ENCODE results near the gene OGFR.

Gene OGFR

GRCh38 chr20:62824476-62825332 is 20.1 kb downstream of the OGFR start:
- peak overlapping the region; percentile 49 for H3K4me3 ChIP-seq (ENCODE audit: low read depth, low read length)
- TF ChIP-seq CTCF (conservative IDR thresholded peaks at IDR 0.05; ENCODE audit: low read depth, low read length): no peak
- peak; percentile 73 for DNase-seq (ENCODE audit: low read depth)

DNA sequence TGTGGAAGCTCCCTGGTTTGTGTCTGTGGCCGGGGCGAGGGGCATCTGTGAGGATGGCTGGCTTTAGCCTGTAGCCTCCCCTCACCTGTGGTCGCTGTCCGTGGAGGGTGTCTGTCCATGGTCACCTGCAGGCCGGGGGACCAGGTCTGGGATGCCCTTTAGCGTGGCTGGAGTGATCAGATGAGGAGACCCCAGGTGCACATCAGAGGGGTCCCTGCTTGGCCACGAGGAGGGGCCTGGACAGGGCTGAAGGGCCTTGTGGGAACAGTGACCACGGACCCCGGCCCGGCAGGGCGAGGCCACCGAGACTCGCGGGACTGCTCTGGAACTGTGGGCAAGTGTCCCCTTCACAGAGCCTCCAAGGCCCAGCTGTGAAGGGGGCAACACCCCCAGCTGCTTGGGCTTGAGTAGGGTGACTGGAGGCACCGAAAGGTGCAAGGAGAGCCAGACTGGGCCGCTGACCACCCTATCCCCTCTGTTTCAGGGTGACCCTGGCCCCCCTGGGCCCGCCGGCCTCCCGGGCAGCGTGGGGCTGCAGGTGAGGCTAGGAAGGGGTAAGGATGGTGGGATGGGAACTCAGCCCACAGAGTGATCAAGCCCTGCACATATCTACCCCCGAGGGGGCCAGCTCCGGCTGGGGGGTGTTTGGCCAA is 20.8 kb downstream of the OGFR start:
- DNase-seq (ENCODE audit: low read depth): no peak
- no peak for TF ChIP-seq CTCF (conservative IDR thresholded peaks at IDR 0.05; ENCODE audit: low read depth, low read length)
- H3K4me3 ChIP-seq (ENCODE audit: low read depth, low read length): no peak overlapping the region

- TF ChIP-seq CTCF (conservative IDR thresholded peaks at IDR 0.05; ENCODE audit: low read depth, low read length): no peak
- H3K4me3 ChIP-seq (ENCODE audit: low read depth, low read length): no peak overlapping the region
- DNase-seq (ENCODE audit: low read depth): no peak
These were observed 21.5 kb downstream of the OGFR start for GRCh38 chr20:62825986-62826645.

DNA sequence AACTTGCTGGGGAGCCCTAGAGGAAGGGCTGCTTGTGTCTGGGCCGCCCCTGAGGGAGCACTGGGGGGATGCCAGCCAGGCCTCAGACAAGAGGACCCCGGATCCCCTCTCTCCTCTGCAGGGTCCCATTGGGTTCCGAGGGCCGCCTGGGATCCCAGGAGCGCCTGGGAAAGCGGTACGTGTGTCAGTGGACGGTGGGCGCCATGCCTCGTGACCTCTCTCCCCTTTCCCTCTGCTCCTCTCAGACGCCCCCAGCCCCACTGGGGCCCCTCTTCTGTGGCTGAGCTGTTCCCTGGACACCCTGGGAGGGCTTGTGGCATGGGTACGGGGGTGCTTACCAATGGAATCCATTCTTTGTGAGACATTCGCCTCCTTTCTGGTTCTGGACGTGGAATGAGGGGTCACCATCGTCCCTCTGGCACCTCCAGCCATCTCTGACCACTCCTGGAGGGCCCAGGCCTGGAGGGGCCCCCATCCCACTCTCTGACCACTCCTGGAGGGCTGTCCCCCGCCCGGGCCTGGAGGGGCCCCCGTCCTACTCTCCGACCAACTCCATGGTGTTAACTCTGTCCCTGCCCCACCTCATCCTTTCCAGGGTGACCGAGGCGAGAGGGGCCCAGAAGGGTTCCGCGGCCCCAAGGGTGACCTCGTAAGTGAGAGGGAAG is 22.1 kb downstream of the OGFR start:
- H3K4me3 ChIP-seq (ENCODE audit: low read depth, low read length): no peak overlapping the region
- DNase-seq (ENCODE audit: low read depth): no peak
- TF ChIP-seq CTCF (conservative IDR thresholded peaks at IDR 0.05; ENCODE audit: low read depth, low read length): no peak

DNA sequence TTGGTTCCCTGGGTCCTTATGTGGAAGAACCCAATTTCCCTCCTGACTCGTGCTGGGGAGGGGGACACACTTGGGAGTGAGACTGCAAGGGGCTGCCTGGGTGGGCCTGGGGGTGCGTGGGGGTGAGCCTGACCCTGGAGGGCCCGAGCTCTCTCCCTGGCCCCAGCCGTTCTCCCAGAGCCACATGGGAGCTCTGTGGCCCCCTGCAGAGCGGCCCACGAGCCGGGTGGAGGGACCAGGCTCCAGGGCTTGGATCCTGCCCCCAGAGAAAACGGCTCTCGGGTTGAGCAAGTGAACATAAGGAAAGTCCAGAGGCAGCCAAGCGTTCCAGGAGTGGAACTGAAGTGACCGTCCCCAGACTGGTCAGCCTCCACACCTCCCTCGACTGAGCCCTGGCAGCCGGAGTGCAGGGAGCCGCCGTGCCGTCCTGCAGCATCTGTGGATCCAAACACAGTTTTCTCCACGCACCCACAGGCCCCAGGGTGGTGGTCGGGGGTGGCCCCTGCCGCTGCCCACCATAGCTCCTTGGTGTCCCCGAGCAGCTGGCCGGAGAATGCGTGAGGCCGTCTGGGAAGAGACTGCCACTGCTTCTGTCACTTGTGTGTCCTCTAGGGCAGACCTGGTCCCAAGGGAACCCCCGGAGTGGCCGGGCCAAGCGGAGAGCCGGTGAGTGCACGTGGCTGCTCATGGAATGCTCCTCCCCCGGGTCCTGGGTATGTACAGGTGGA is 22.8 kb downstream of the OGFR start:
- H3K4me3 ChIP-seq (ENCODE audit: low read depth, low read length): no peak overlapping the region
- no peak for DNase-seq (ENCODE audit: low read depth)
- no peak for TF ChIP-seq CTCF (conservative IDR thresholded peaks at IDR 0.05; ENCODE audit: low read depth, low read length)

DNA sequence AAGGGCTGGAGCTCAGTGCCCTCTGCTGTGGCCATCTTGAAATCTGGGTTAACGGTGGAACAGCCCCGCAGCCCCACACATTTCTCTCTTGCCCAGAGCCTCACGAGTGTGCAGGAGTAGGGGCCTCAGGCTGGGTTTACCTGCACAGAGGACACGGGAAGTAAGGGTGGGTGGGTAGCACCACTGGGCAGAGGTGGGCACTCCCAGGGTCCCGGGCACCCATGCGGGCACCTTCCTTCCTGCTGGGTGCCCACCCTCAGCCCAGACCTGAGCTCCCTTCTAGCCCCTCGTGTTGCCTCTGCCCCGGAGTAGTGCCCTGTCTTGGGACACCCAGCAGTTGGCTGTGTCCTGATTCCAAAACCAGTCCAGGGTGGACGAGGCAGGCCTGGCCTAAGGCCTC is 23.4 kb downstream of the OGFR start:
- DNase-seq (ENCODE audit: low read depth): no peak
- no peak for TF ChIP-seq CTCF (conservative IDR thresholded peaks at IDR 0.05; ENCODE audit: low read depth, low read length)
- no peak overlapping the region for H3K4me3 ChIP-seq (ENCODE audit: low read depth, low read length)

All from choroid plexus epithelial cell (primary cell).